Tibial artery (tissue), 4 donors: Measurements from ENCODE around the gene TLE4.

ENCODE experiments used
- DNase-seq, 2 donors: peaks; one replicate each; pipeline ENCODE4 v3.0.0-alpha.2; 2019
- H3K27ac ChIP-seq, 2 donors: fragments of 200-600 bp; sonication (generic) in 1 of 2; 1 replicate in 1 of 2; 2 replicates in 1 of 2; pipeline ENCODE4 v1.5.1; 2018 to 2019; ENCODE audit warnings: mild to moderate bottlenecking in 1 of 2
- H3K27me3 ChIP-seq, 2 donors: fragments of 200-600 bp; sonication (generic) in 1 of 2; one replicate each; pipeline versions ENCODE4 v1.5.1 to v1.6.0; 2016 to 2019
- H3K36me3 ChIP-seq, 3 donors: fragments of 200-600 bp; sonication (generic) in 2 of 3; one replicate each; pipeline ENCODE4 v1.5.1; 2016 to 2019; ENCODE audit warnings: mild to moderate bottlenecking in 2 of 3
- H3K4me1 ChIP-seq, 4 donors: fragments of 200-600 bp; sonication (generic) in 2 of 4; 1 replicate in 3 of 4; 2 replicates in 1 of 4; pipeline ENCODE4 v1.5.1; 2016 to 2019
- H3K4me3 ChIP-seq, 2 donors: fragments of 200-600 bp; sonication (generic) in 1 of 2; 1 replicate in 1 of 2; 2 replicates in 1 of 2; pipeline ENCODE4 v1.5.1; 2018 to 2019; ENCODE audit warnings: mild to moderate bottlenecking in 2 of 2
- H3K9me3 ChIP-seq, 3 donors: fragments of 200-600 bp; sonication (generic) in 1 of 3; one replicate each; pipeline ENCODE4 v1.5.1; 2016 to 2019
- CTCF ChIP-seq, 2 experiments: fragments of 200-600 bp in 1 of 2; fragments of 450-650 bp in 1 of 2; IDR thresholded peaks; one replicate each; pipeline ENCODE4 v1.5.1; 2017 to 2019; ENCODE audit warnings: antibody characterized with exemption in 2 of 2, mild to moderate bottlenecking in 1 of 2, moderate library complexity in 1 of 2
- intact Hi-C: fragments of 100-400 bp; cut with DNase I; formaldehyde crosslinking; loops from one replicate; pipeline ENCODE4 v1.15.0; 2023; ENCODE audit warnings: low total_unique reads

TLE4 gene

GRCh38 chr9:79568337-79569101 is 3.2 kb upstream of the TLE4 start:
- no peak overlapping the region for H3K4me3 ChIP-seq
- intact Hi-C loops, result no loop called here
- peaks cover 0 to 9% (median 8%) of the 10 kb centered on the region in 4 donors for H3K4me1 ChIP-seq
- H3K27ac ChIP-seq, result no peak overlapping the region
- no peak for TF ChIP-seq CTCF (IDR thresholded peaks at IDR 0.05)
- H3K36me3 ChIP-seq, result no peaks in the 10 kb centered on the region
- no peak for DNase-seq
- H3K9me3 ChIP-seq, result no peaks in the 10 kb centered on the region
- H3K27me3 ChIP-seq, result no peaks in the 10 kb centered on the region

GRCh38 chr9:79569814-79570447 is 1.8 kb upstream of the TLE4 start:
- Histone ChIP-seq H3K4me3 (peak overlapping the region; percentile 73 to 90), H3K36me3 (no peaks in the 10 kb centered on the region), H3K27me3 (no peaks in the 10 kb centered on the region), H3K4me1 (peaks cover 0 to 19% (median 11%) of the 10 kb centered on the region in 4 donors), H3K27ac (peak overlapping the region; percentile 70 to 72), H3K9me3 (no peaks in the 10 kb centered on the region)
- no peak for TF ChIP-seq CTCF (IDR thresholded peaks at IDR 0.05)
- no peak for DNase-seq
- intact Hi-C loops, result no loop called here

- Histone ChIP-seq H3K27me3 (no peaks in the 10 kb centered on the region), H3K4me1 (peaks cover 0 to 25% (median 16%) of the 10 kb centered on the region in 4 donors), H3K4me3 (peak overlapping the region; percentile 73 to 90), H3K27ac (peak overlapping the region; percentile 70 to 72), H3K9me3 (no peaks in the 10 kb centered on the region), H3K36me3 (no peaks in the 10 kb centered on the region)
- peak; percentile 29 to 68 for DNase-seq
- intact Hi-C loops, result no loop called here
- TF ChIP-seq CTCF (IDR thresholded peaks at IDR 0.05), result no peak
These were observed 1.1 kb upstream of the TLE4 start for GRCh38 chr9:79570448-79571308.

GRCh38 chr9:79572032-79572607 is 355 bp downstream of the TLE4 start:
- Histone ChIP-seq H3K27ac (peak overlapping the region; percentile 92 to 97), H3K27me3 (no peaks in the 10 kb centered on the region), H3K9me3 (no peaks in the 10 kb centered on the region), H3K4me3 (peak overlapping the region; percentile 73 to 91), H3K36me3 (no peaks in the 10 kb centered on the region), H3K4me1 (peaks cover 0 to 36% (median 22%) of the 10 kb centered on the region in 4 donors)
- no peak for TF ChIP-seq CTCF (IDR thresholded peaks at IDR 0.05)
- intact Hi-C loops, result no loop called here
- DNase-seq, result no peak
